HepG2 (cell line): ENCODE results near the gene KLHL18. TPM values are rescaled to one million over a fixed set of nuclear protein-coding genes. Genes with fewer than 3 reads are reported as not detected.
A peak's percentile ranks its signal among the peaks of the same experiment; 100 is the strongest.

Experiments used
- CHD2 ChIP-seq: IDR thresholded peaks from 2 replicates; pipeline ENCODE4 v1.6.1; 2011; ENCODE audit warnings: low read depth, low read length, improper control_type of control experiment
- HNF4A ChIP-seq: sonication (generic); formaldehyde crosslinking; IDR thresholded peaks from 2 replicates; pipeline ENCODE4 v1.4.0; 2020; ENCODE audit warnings: missing genetic modification reagents
- KLF9 ChIP-seq: IDR thresholded peaks from 2 replicates; pipeline ENCODE4 v1.6.1; 2016; ENCODE audit warnings: low read depth
- SIX1 ChIP-seq: sonication (generic); formaldehyde crosslinking; IDR thresholded peaks from 2 replicates; pipeline ENCODE4 v1.4.0; 2020; ENCODE audit warnings: missing genetic modification reagents, borderline replicate concordance
- THAP11 ChIP-seq: IDR thresholded peaks from 2 replicates; pipeline ENCODE4 v1.6.1; 2016; ENCODE audit warnings: missing biosample characterization, missing genetic modification reagents
- ZBTB21 ChIP-seq: sonication (generic); formaldehyde crosslinking; IDR thresholded peaks from 2 replicates; pipeline ENCODE4 v1.4.0; 2020; ENCODE audit warnings: missing genetic modification reagents
- ZNF160 ChIP-seq: sonication (generic); formaldehyde crosslinking; IDR thresholded peaks from 2 replicates; pipeline ENCODE4 v1.8.0; 2022; ENCODE audit warnings: mild to moderate bottlenecking, inconsistent platforms, missing genetic modification reagents
- ZNF879 ChIP-seq: sonication (generic); formaldehyde crosslinking; IDR thresholded peaks from 2 replicates; pipeline ENCODE4 v1.8.1; 2023; ENCODE audit warnings: missing genetic modification reagents
- polyA plus RNA-seq, 8 experiments: library from polyadenylated mRNA; depleted of rRNA in 3 of 8; stranded (reverse) in 7 of 8; unstranded in 1 of 8; fragments of >200 nt; fragmentation: Illumina TruSeq in 4 of 8; extraction: Trizol in 4 of 8; gene quantifications; 2 replicates each; pipeline versions ENCODE4 v1.2.1 to v1.2.3, GENCODE V29; 2011 to 2016; ENCODE audit warnings: low read depth in 4 of 8, missing spikeins in 1 of 8, mixed read lengths in 1 of 8; ENCODE audit not compliant: insufficient read depth in 1 of 8
- total RNA-seq, 5 experiments: library from RNA; depleted of rRNA; stranded (reverse); fragments of >200 nt; fragmentation: Illumina TruSeq; extraction: Trizol; gene quantifications; 2 replicates each; pipeline ENCODE4 v1.2.3, GENCODE V29; 2016; ENCODE audit warnings: low read depth in 1 of 5
- TF ChIP-seq, protein P1 (sequence below): sonication (generic); formaldehyde crosslinking; IDR thresholded peaks from 2 replicates; pipeline ENCODE4 v1.5.0; 2020; ENCODE audit warnings: mild to moderate bottlenecking, missing genetic modification reagents, borderline replicate concordance
- TF ChIP-seq, protein P2 (sequence below): sonication (generic); formaldehyde crosslinking; IDR thresholded peaks from 2 replicates; pipeline ENCODE4 v1.8.0; 2022; ENCODE audit warnings: missing genetic modification reagents, low read depth, mild to moderate bottlenecking, borderline replicate concordance

Gene KLHL18
- total and polyA plus RNA-seq, 2 of the 13 experiments (the other 11 are each of a cell fraction or from before 2014, with no cell fraction given), result 17.5 to 18.8 TPM

DNA sequence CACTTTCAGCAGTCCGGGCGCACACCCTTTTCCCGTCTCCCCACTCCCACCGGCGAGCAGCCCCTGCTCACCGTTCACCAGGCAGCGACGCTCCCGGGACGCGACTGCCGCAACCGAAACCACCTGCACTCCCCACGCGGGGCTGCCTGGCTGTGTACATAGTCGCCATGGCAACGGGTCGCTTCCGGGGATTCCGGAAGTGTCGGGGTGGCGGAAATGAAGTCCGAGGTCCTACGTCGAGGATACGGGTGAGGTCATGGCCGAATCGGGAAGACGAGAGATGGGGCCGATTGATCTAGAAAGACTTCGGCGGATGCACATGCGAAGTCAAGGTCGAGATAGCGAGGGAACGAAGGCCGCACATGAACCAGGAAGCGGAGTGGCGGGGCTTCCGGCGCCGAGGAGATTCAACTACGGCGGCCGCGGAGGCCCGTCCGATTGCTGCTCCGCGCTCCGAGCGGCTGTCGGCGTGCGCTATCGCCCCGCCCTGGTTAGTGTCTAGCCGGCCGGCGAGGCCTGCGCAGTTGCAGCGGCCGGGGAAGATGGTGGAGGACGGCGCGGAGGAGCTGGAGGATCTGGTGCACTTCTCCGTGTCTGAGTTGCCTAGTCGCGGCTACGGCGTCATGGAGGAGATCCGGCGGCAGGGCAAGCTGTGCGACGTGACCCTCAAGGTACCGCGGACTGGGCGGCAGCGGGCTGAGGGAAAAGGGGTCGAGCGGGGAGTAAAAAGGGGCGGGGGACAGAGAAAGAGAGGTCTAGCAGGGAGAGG is at the start of gene KLHL18, which contains the start of gene KIF9 (continued):
- TF ChIP-seq, protein P1, sequence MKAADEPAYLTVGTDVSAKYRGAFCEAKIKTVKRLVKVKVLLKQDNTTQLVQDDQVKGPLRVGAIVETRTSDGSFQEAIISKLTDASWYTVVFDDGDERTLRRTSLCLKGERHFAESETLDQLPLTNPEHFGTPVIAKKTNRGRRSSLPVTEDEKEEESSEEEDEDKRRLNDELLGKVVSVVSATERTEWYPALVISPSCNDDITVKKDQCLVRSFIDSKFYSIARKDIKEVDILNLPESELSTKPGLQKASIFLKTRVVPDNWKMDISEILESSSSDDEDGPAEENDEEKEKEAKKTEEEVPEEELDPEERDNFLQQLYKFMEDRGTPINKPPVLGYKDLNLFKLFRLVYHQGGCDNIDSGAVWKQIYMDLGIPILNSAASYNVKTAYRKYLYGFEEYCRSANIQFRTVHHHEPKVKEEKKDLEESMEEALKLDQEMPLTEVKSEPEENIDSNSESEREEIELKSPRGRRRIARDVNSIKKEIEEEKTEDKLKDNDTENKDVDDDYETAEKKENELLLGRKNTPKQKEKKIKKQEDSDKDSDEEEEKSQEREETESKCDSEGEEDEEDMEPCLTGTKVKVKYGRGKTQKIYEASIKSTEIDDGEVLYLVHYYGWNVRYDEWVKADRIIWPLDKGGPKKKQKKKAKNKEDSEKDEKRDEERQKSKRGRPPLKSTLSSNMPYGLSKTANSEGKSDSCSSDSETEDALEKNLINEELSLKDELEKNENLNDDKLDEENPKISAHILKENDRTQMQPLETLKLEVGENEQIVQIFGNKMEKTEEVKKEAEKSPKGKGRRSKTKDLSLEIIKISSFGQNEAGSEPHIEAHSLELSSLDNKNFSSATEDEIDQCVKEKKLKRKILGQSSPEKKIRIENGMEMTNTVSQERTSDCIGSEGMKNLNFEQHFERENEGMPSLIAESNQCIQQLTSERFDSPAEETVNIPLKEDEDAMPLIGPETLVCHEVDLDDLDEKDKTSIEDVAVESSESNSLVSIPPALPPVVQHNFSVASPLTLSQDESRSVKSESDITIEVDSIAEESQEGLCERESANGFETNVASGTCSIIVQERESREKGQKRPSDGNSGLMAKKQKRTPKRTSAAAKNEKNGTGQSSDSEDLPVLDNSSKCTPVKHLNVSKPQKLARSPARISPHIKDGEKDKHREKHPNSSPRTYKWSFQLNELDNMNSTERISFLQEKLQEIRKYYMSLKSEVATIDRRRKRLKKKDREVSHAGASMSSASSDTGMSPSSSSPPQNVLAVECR (CRISPR knock-in tag), result peak; percentile 100
- TF ChIP-seq THAP11 (CRISPR knock-in tag) (peak; percentile 94), ZNF160 (CRISPR knock-in tag) (no peak), CHD2 (no peak), ZNF879 (no peak), HNF4A (CRISPR knock-in tag) (peak; percentile 34), ZBTB21 (CRISPR knock-in tag) (peak; percentile 97), KLF9 (CRISPR knock-in tag) (0 out of 2 replicates have a peak, but pooled peaks have one; percentile 38), SIX1 (CRISPR knock-in tag) (peak; percentile 14; the same call in 1 of the 2 replicates)
- TF ChIP-seq, protein P2, sequence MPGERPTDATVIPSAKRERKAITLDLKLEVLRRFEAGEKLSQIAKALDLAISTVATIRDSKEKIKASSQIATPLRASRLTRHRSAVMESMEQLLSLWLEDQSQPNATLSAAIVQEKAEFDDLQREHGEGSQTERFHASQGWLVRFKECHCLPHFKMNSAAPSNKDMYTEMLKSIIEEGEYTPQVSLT (CRISPR knock-in tag), result no peak
